IMR-90 (cell line): ENCODE results near the gene CDT1. TPM values are rescaled to one million over a fixed set of nuclear protein-coding genes. Genes with fewer than 3 reads are reported as not detected.

Source experiments
- ATAC-seq: fragments of 200-7000 bp; cut with Tn5 transposase; 2 replicates; pipeline ENCODE4 v1.9.1; 2020; ENCODE audit warnings: low read depth, mild to moderate bottlenecking, moderate library complexity
- BruUV-seq: library from RNA; stranded (reverse); fragments of 400-500 nt; replicated peaks from 2 replicates; lab custom pipeline; 2021; lab: Mats Ljungman, UMichigan
- CTCF ChIA-PET: fragments of 300-600 bp; formaldehyde crosslinking; extraction: SDS; loops from one replicate; lab custom pipeline; 2021; ENCODE audit warnings: antibody characterized with exemption; lab: Yijun Ruan, JAX
- POLR2A ChIA-PET: fragments of 300-600 bp; sonication (Branson Sonifier 250); formaldehyde crosslinking; loops from one replicate; lab custom pipeline; 2022; ENCODE audit warnings: antibody characterized with exemption; ENCODE audit not compliant: unreplicated experiment; lab: Charles Lee
- DNase-seq: peaks from one replicate; pipeline ENCODE4 v3.0.0; 2013
- H2AFZ ChIP-seq: replicated peaks from 2 replicates; pipeline ENCODE3; 2013; ENCODE audit warnings: low read length, mild to moderate bottlenecking; ENCODE audit not compliant: poor library complexity
- H2AK5ac ChIP-seq: 2 replicates; pipeline ENCODE4 v1.6.1; 2013; ENCODE audit warnings: low read depth, low read length, inconsistent platforms
- H2AK9ac ChIP-seq: replicated peaks from 2 replicates; pipeline ENCODE3; 2013; ENCODE audit warnings: mild to moderate bottlenecking, low read depth, low read length, moderate library complexity; ENCODE audit not compliant: poor library complexity
- H2BK120ac ChIP-seq: 2 replicates; pipeline ENCODE4 v1.6.1; 2013; ENCODE audit warnings: low read depth, low read length, inconsistent platforms
- H2BK15ac ChIP-seq: 3 replicates; pipeline ENCODE4 v1.6.1; 2013; ENCODE audit warnings: low read depth, low read length, inconsistent platforms
- H2BK20ac ChIP-seq: 2 replicates; pipeline ENCODE4 v1.6.1; 2013; ENCODE audit warnings: low read depth, mild to moderate bottlenecking, inconsistent platforms, low read length, moderate library complexity
- H2BK5ac ChIP-seq: 2 replicates; pipeline ENCODE4 v1.6.1; 2013; ENCODE audit warnings: mild to moderate bottlenecking, low read depth, low read length, inconsistent platforms; ENCODE audit not compliant: poor library complexity, severe bottlenecking
- H3K14ac ChIP-seq: replicated peaks from 2 replicates; pipeline ENCODE4 v1.6.1; 2013; ENCODE audit warnings: low read depth, low read length, inconsistent platforms
- H3K18ac ChIP-seq: 2 replicates; pipeline ENCODE4 v1.6.1; 2013; ENCODE audit warnings: low read depth, low read length, control low read depth
- H3K23ac ChIP-seq: 2 replicates; pipeline ENCODE4 v1.6.1; 2013; ENCODE audit warnings: low read depth, low read length, inconsistent platforms
- H3K27ac ChIP-seq: 2 replicates; pipeline ENCODE4 v1.5.1; 2013; ENCODE audit warnings: mild to moderate bottlenecking, control low read depth, low read length; ENCODE audit not compliant: insufficient read depth
- H3K27me3 ChIP-seq: 2 replicates; pipeline ENCODE4 v1.6.1; 2013; ENCODE audit warnings: low read length; ENCODE audit not compliant: control insufficient read depth, insufficient read depth
- H3K36me3 ChIP-seq: 2 replicates; pipeline ENCODE4 v1.6.1; 2013; ENCODE audit warnings: low read length, mixed read lengths; ENCODE audit not compliant: control insufficient read depth, insufficient read depth
- H3K4ac ChIP-seq: 2 replicates; pipeline ENCODE4 v1.6.1; 2013; ENCODE audit warnings: low read depth, low read length, inconsistent platforms
- H3K4me1 ChIP-seq: 2 replicates; pipeline ENCODE4 v1.6.1; 2013; ENCODE audit warnings: low read length, mixed read lengths; ENCODE audit not compliant: control insufficient read depth, insufficient read depth
- H3K4me2 ChIP-seq: 2 replicates; pipeline ENCODE4 v1.6.1; 2013; ENCODE audit warnings: low read depth, mild to moderate bottlenecking, control low read depth, low read length, moderate library complexity
- H3K4me3 ChIP-seq: 2 replicates; pipeline ENCODE4 v1.5.1; 2013; ENCODE audit warnings: low read depth, mild to moderate bottlenecking, control low read depth, low read length, moderate library complexity; ENCODE audit not compliant: insufficient read depth
- H3K56ac ChIP-seq: 2 replicates; pipeline ENCODE4 v1.6.1; 2013; ENCODE audit warnings: low read length, inconsistent platforms; ENCODE audit not compliant: insufficient read depth; ENCODE audit errors: extremely low read depth
- H3K79me1 ChIP-seq, 2 experiments: 2 replicates each; pipeline ENCODE4 v1.6.1; 2013; ENCODE audit warnings: low read length in 2 of 2, inconsistent platforms in 1 of 2, low read depth in 1 of 2
- H3K9ac ChIP-seq: 2 replicates; pipeline ENCODE4 v1.6.1; 2013; ENCODE audit warnings: low read depth, low read length, control low read depth
- H3K9me1 ChIP-seq: 2 replicates; pipeline ENCODE4 v1.6.1; 2013; ENCODE audit warnings: low read length, inconsistent platforms; ENCODE audit not compliant: insufficient read depth
- H3K9me3 ChIP-seq: 2 replicates; pipeline ENCODE4 v1.6.1; 2013; ENCODE audit warnings: low read length; ENCODE audit not compliant: control insufficient read depth, insufficient read depth
- H4K20me1 ChIP-seq: 2 replicates; pipeline ENCODE4 v1.6.1; 2013; ENCODE audit warnings: low read length, inconsistent platforms; ENCODE audit not compliant: insufficient read depth
- H4K5ac ChIP-seq: 2 replicates; pipeline ENCODE4 v1.6.1; 2013; ENCODE audit warnings: mild to moderate bottlenecking, low read depth, low read length, control low read depth
- H4K8ac ChIP-seq, 2 experiments: 2 replicates each; pipeline ENCODE4 v1.6.1; 2013; ENCODE audit warnings: low read depth in 2 of 2, low read length in 2 of 2, control low read depth in 1 of 2, inconsistent platforms in 1 of 2
- H4K91ac ChIP-seq: 2 replicates; pipeline ENCODE4 v1.6.1; 2013; ENCODE audit warnings: low read depth, low read length, inconsistent platforms; ENCODE audit not compliant: insufficient read depth
- BHLHE40 ChIP-seq: fragments of 150-350 bp; IDR thresholded peaks from 2 replicates; pipeline ENCODE4 v1.6.1; 2016; ENCODE audit warnings: mild to moderate bottlenecking, low read depth, low read length
- CEBPB ChIP-seq: IDR thresholded peaks from 2 replicates; pipeline ENCODE4 v1.6.1; 2012; ENCODE audit warnings: low read depth, low read length, improper control_type of control experiment
- MAFK ChIP-seq: IDR thresholded peaks from 2 replicates; pipeline ENCODE4 v1.6.1; 2012; ENCODE audit warnings: low read depth, low read length, improper control_type of control experiment
- MAZ ChIP-seq: IDR thresholded peaks from 2 replicates; pipeline ENCODE4 v1.6.1; 2012; ENCODE audit warnings: low read depth, mild to moderate bottlenecking, low read length, improper control_type of control experiment, moderate library complexity, borderline replicate concordance
- MXI1 ChIP-seq: IDR thresholded peaks from 2 replicates; pipeline ENCODE4 v1.6.1; 2012; ENCODE audit warnings: low read depth, mild to moderate bottlenecking, low read length, moderate library complexity, borderline replicate concordance
- NFE2L2 ChIP-seq: fragments of 150-350 bp; IDR thresholded peaks from 2 replicates; pipeline ENCODE4 v1.6.1; 2016; ENCODE audit warnings: low read depth, mild to moderate bottlenecking, low read length
- POLR2A ChIP-seq: IDR thresholded peaks from 2 replicates; pipeline ENCODE4 v1.6.1; 2012; ENCODE audit warnings: mild to moderate bottlenecking, low read depth, low read length
- RAD21 ChIP-seq: IDR thresholded peaks from 2 replicates; pipeline ENCODE4 v1.6.1; 2012; ENCODE audit warnings: low read length, improper control_type of control experiment
- RCOR1 ChIP-seq: IDR thresholded peaks from 2 replicates; pipeline ENCODE4 v1.6.1; 2012; ENCODE audit warnings: mild to moderate bottlenecking, low read length, improper control_type of control experiment; ENCODE audit not compliant: insufficient replicate concordance
- RFX5 ChIP-seq: IDR thresholded peaks from 2 replicates; pipeline ENCODE4 v1.8.0; 2012; ENCODE audit warnings: low read depth, mild to moderate bottlenecking, low read length, moderate library complexity
- WGBS, 2 experiments: methylation state at CpG; one replicate each; pipeline versions ENCODE4 v1.1.5 to v1.1.7; 2013; ENCODE audit warnings: missing lambda C conversion rate in 2 of 2; ENCODE audit not compliant: insufficient read length in 1 of 2; ENCODE audit errors: extremely low coverage in 2 of 2; 5-methylcytosine and 5-hydroxymethylcytosine counted together
- dilution Hi-C: fragments of 300-500 bp; cut with HindIII; formaldehyde crosslinking; loops from one replicate; pipeline ENCODE4 v1.14.3; 2018; ENCODE audit warnings: low sequenced_read_pairs; ENCODE audit not compliant: unreplicated experiment
- in situ Hi-C: fragments of 300-500 bp; cut with MboI; formaldehyde crosslinking; loops from 3 replicates; pipeline ENCODE4 v1.14.3; 2019; ENCODE audit warnings: low sequenced_read_pairs, inconsistent platforms, mixed read lengths
- intact Hi-C: fragments of 100-400 bp; cut with micrococcal nuclease; formaldehyde crosslinking; loops from 2 replicates; pipeline ENCODE4 v1.10.0; 2022
- polyA plus RNA-seq, 3 experiments: library from polyadenylated mRNA; depleted of rRNA; stranded (reverse); fragments of >200 nt; gene quantifications; 2 replicates each; pipeline ENCODE4 v1.2.3, GENCODE V29; 2012; ENCODE audit warnings: low replicate concordance in 1 of 3
- total RNA-seq: library from RNA; depleted of rRNA; stranded (reverse); fragments of >200 nt; gene quantifications from 2 replicates; pipeline ENCODE4 v1.2.3, GENCODE V29; 2012
- TF ChIP-seq, protein P1 (sequence below): fragments of 150-350 bp; IDR thresholded peaks from 2 replicates; pipeline ENCODE4 v1.6.1; 2016; ENCODE audit warnings: low read depth, mild to moderate bottlenecking, low read length, moderate library complexity, borderline replicate concordance

CDT1 gene
- total and polyA plus RNA-seq, 2 of the 4 experiments (the other 2 are of a cell fraction), result 3.2 to 11.8 TPM

DNA sequence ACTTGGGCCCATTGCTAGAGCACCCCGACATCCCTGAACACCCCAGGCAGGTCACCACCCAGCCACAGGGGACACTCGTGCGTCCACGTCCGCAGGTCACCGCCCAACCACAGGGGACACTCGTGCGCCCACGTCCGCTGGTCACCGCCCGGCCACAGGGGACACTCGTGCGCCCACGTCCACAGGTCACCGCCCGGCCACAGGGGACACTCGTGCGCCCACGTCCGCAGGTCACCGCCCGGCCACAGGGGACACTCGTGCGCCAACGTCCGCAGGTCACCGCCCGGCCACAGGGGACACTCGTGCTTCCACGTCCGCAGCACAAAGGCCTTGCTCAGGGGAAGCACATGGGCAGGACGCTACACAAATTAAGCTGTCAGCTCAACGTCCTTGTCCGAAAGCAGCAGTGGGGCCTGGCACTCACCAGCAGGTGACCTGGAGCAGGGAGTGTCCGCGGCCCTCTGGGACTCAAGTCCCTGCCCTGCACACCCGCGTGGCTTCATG is 35.5 kb downstream of the CDT1 start:
- Histone ChIP-seq H2BK120ac (no peak overlapping the region), H4K5ac (no peak overlapping the region), H3K27me3 (no peaks in the 10 kb centered on the region), H3K36me3 (peaks cover 38% of the 10 kb centered on the region), H3K14ac (no peak overlapping the region), H4K20me1 (peaks cover 8% of the 10 kb centered on the region; the same call in 1 of the 2 replicates), H3K4me1 (no peaks in the 10 kb centered on the region), H3K27ac (no peak overlapping the region), H3K9ac (no peak overlapping the region), H3K56ac (no peak overlapping the region), H4K8ac (no peak overlapping the region), H3K4ac (no peak overlapping the region), H2AK9ac (no peak overlapping the region), H3K4me3 (no peak overlapping the region), H2AK5ac (no peak overlapping the region), H2AFZ (no peak overlapping the region), H3K18ac (no peak overlapping the region), H3K4me2 (no peak overlapping the region), H2BK20ac (no peak overlapping the region), H3K79me1 (peaks cover 0 to 4% of the 10 kb centered on the region in 2 experiments; a peak in 1 of 4 replicates), H3K9me1 (no peaks in the 10 kb centered on the region), H2BK15ac (no peak overlapping the region), H4K91ac (no peak overlapping the region), H3K9me3 (no peaks in the 10 kb centered on the region), H3K23ac (no peak overlapping the region), H2BK5ac (no peak overlapping the region)
- POLR2A ChIA-PET, result no interaction called here
- intact Hi-C loops, result no loop called here
- dilution Hi-C loops, result no loop called here
- no TSS peak for BruUV-seq
- TF ChIP-seq MAFK (no peak), NFE2L2 (no peak), CEBPB (no peak), RFX5 (no peak), POLR2A (no peak), BHLHE40 (no peak), MAZ (no peak), RCOR1 (no peak), RAD21 (no peak), MXI1 (no peak)
- TF ChIP-seq, protein P1, sequence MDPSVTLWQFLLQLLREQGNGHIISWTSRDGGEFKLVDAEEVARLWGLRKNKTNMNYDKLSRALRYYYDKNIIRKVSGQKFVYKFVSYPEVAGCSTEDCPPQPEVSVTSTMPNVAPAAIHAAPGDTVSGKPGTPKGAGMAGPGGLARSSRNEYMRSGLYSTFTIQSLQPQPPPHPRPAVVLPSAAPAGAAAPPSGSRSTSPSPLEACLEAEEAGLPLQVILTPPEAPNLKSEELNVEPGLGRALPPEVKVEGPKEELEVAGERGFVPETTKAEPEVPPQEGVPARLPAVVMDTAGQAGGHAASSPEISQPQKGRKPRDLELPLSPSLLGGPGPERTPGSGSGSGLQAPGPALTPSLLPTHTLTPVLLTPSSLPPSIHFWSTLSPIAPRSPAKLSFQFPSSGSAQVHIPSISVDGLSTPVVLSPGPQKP, result no peak
- CTCF ChIA-PET, result no interaction called here
- no peak for DNase-seq
- ATAC-seq, result no peak
- in situ Hi-C loops, result no loop called here
- WGBS, 2 experiments, result 91% methylated on average over 28 of the region's 39 CpGs; no CpG with 5 or more reads in 1 of the 2 experiments
